SU-DHL-6 (cell line): Measurements from ENCODE around the gene ZC3H7B.

Experiments used
- EZH2phosphoT487 ChIP-seq: fragments of 200-600 bp; sonication (generic), shearing (Covaris generic); conservative IDR thresholded peaks from 2 replicates; pipeline ENCODE4 v1.6.1; 2018; ENCODE audit warnings: mild to moderate bottlenecking, antibody characterized with exemption, low read length, moderate library complexity, mixed read lengths
- TF ChIP-seq, protein P1 (sequence below): fragments of 200-600 bp; sonication (generic); IDR thresholded peaks from one replicate; pipeline ENCODE4 v1.5.1; 2017; ENCODE audit warnings: antibody characterized with exemption, mild to moderate bottlenecking, low read length, moderate library complexity; ENCODE audit not compliant: insufficient read depth, poor library complexity, severe bottlenecking

DNA sequence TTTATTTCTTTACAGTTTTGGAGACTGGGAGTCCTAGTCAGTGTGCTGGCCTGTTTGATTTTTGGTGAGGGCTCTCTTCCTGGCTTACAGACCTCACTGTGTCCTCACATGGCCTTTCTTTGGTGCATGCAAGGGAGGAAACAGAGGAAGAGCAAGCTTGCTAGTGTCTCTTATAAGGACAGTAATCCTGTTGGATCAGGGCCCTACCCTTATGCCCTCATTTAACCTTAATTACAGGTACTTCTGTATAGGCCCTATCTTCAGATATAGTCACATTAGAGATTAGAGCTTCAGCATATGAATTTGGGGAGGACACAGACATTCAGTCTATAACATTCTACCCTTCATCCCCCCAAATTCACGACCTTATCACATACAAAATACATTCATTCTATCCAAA is 14.3 kb downstream of the ZC3H7B start:
- TF ChIP-seq, protein P1, sequence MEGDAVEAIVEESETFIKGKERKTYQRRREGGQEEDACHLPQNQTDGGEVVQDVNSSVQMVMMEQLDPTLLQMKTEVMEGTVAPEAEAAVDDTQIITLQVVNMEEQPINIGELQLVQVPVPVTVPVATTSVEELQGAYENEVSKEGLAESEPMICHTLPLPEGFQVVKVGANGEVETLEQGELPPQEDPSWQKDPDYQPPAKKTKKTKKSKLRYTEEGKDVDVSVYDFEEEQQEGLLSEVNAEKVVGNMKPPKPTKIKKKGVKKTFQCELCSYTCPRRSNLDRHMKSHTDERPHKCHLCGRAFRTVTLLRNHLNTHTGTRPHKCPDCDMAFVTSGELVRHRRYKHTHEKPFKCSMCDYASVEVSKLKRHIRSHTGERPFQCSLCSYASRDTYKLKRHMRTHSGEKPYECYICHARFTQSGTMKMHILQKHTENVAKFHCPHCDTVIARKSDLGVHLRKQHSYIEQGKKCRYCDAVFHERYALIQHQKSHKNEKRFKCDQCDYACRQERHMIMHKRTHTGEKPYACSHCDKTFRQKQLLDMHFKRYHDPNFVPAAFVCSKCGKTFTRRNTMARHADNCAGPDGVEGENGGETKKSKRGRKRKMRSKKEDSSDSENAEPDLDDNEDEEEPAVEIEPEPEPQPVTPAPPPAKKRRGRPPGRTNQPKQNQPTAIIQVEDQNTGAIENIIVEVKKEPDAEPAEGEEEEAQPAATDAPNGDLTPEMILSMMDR, result no peak
- no peak for TF ChIP-seq EZH2phosphoT487
